T-helper 1 cell treated with Interleukin-12 subunit alpha and Interleukin-12 subunit beta and Interleukin-4 antibody, amounts not matched to agents 30 ng/mL and 1 ng/mL, for 36 hours (primary cell): Measurements from ENCODE around the gene XPC. TPM values are rescaled to one million over a fixed set of nuclear protein-coding genes. Genes with fewer than 3 reads are reported as not detected.

Source experiments
- intact Hi-C: fragments of 100-400 bp; cut with micrococcal nuclease; formaldehyde crosslinking; loops from one replicate; pipeline ENCODE4 v1.15.1; 2024
- total RNA-seq: library from RNA; stranded (reverse); gene quantifications from 2 replicates; pipeline ENCODE4 v1.2.3, GENCODE V29; 2022

The XPC gene
- total RNA-seq, 1 donor from 2014 or later = 56.0 TPM

- intact Hi-C loops = no loop called here
These were observed 41.4 kb downstream of the XPC start for GRCh38 chr3:14137004-14137403.

DNA sequence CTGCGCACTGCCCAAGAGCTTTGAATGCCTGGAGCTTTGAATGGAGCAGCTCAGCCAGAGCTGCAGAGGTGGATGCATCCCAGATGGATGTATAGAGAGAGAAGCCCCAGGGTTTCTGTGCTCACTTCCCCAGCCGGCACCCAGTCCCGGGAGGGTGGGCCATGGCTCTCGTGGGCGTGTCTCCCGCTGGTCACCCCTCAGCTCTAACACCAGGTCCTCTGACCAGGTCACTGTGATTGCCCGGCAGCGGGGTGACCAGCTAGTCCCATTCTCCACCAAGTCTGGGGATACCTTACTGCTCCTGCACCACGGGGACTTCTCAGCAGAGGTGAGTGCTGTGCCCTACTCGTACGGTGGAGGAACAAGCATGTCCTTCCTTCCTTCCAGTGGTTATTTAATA lies 42.8 kb downstream of the XPC start:
- intact Hi-C loops = no loop called here

DNA sequence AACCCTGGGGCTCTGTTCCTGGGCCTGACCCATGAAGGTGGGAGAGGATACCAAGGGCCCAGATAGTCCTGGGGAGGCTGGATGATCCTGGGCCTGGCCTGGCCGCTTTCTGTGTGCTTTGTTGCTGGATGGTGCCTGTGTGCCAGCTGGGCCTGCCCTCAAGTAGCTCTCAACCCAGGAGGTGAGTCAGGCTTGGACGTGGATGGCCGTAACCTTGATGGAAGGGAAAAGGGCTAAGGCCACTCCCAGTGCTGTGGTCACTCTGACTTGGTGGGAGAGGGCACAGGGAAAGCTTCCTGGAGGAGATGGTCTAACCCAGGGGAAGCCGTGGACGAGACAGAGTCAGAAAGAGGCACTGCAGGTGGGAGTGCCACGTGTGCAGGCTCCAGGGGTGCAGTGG lies 44.1 kb downstream of the XPC start:
- intact Hi-C loops = no loop called here

DNA sequence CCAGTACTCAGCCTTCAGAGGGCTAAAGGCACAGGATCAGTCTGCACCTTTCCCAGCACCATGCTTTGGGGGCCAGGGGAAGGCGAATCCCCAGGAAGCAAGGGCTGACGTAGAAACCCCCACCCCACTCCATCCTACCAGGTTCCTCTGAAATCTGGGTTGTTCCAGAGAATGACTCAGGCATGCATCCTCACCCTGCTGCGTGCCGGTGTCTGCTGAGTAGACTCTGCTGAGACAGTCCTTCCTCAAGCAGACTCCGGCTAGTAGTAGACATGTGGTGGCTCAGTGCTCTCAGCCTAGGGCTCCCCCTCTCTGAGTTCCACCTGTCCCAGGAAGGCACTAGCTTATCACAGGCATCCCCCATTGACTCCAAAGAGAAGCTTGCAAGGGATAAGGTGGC lies 44.5 kb downstream of the XPC start:
- intact Hi-C loops = no loop called here

DNA sequence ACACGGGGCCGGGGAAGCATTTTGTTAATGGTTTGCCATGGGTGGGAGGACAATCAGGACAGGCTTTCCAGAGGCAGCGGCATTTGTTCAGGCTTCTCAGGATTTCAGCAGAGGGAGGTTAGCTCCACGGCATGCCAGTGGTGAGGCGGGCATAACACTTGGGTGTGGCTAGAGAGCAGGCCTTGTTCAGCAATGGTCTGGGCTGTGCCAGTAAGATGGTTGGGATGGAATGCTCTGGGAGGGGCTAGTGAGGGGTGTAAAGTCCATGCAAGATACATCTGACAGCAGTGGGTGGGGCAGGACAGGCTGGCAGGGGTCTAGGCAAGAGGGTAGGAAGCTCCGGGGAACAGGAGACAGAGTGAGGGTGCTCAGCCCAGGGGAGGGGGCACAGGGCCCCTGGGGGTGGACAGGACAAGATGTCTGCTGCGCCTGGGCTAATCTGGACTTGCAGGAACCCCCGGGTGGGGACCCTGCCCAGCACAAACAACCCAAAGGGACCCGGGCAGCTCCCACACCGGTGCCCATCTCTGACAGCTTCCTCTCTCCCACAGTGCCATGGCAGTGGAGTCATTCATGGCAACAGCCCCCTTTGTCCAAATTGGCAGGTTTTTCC lies 45.1 kb downstream of the XPC start:
- intact Hi-C loops = no loop called here

- intact Hi-C loops = no loop called here
These were observed 45.7 kb downstream of the XPC start for GRCh38 chr3:14132689-14133088.

GRCh38 chr3:14132120-14132519 lies 46.3 kb downstream of the XPC start:
- intact Hi-C loops = no loop called here

DNA sequence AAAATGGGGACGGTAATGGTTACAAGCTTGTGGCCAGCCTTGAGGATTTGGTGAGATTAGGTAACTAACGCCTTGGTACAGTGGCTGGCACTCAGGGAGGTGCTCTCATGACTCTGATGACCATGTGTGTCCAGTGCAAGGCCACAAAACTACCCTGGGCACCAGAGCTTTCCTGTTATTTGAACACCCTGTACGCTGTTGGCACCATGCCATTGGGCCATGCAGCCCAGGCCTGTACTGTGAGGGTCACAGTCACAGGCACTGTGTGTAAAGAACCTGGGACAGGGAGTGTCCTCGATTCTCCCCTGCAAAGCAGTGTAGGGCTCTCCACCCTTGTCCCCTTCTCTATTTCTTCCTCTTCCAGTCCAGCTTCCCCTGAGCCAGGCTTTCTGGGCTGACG lies 47.3 kb downstream of the XPC start:
- intact Hi-C loops = no loop called here

- intact Hi-C loops = no loop called here
These were observed 47.7 kb downstream of the XPC start for GRCh38 chr3:14130707-14131106.

- intact Hi-C loops = no loop called here
These were observed 48.2 kb downstream of the XPC start for GRCh38 chr3:14130230-14130629.

- intact Hi-C loops = loop anchor here (10.0 kb wide), 3 partner anchors 1114 to 1644 kb away; partner anchors contain the start of genes MKRN2 and TSEN2
These were observed 49.1 kb downstream of the XPC start for GRCh38 chr3:14129296-14129695.

GRCh38 chr3:14128724-14129123 lies 49.7 kb downstream of the XPC start:
- intact Hi-C loops = loop anchor here (10.0 kb wide), 3 partner anchors 1114 to 1644 kb away; partner anchors contain the start of genes MKRN2 and TSEN2

- intact Hi-C loops = loop anchor here (10.0 kb wide), 3 partner anchors 1113 to 1643 kb away; partner anchors contain the start of genes MKRN2 and TSEN2
These were observed 50.8 kb downstream of the XPC start for GRCh38 chr3:14127516-14128161.

- intact Hi-C loops = loop anchor here (10.0 kb wide), 3 partner anchors 1112 to 1642 kb away; partner anchors contain the start of genes MKRN2 and TSEN2
These were observed 51.4 kb downstream of the XPC start for GRCh38 chr3:14126887-14127505.

GRCh38 chr3:14126017-14126886 lies 52.1 kb downstream of the XPC start:
- intact Hi-C loops = loop anchor here (10.0 kb wide), 3 partner anchors 1111 to 1641 kb away; partner anchors contain the start of genes MKRN2 and TSEN2

GRCh38 chr3:14125193-14126016 lies 53.0 kb downstream of the XPC start:
- intact Hi-C loops = loop anchor here (1.0 to 10.0 kb wide), 6 partner anchors 645 to 1641 kb away; partner anchors contain the start of genes HDAC11, MKRN2, NUP210 and TSEN2

GRCh38 chr3:14124615-14125192 lies 53.7 kb downstream of the XPC start, which contains the start of the genes CHCHD4 and TMEM43:
Gene CHCHD4 (minus strand): TSS chr3:14124870. CDS start chr3:14124676, 194 bp downstream.
Gene TMEM43 (plus strand): TSS chr3:14125052. CDS start chr3:14125194, 142 bp downstream.
- intact Hi-C loops = loop anchor here (1.0 to 10.0 kb wide), 15 partner anchors 20 to 1640 kb away; partner anchors contain the start of genes HDAC11, LSM3, MKRN2 and MRPS25

- intact Hi-C loops = loop anchor here (1.0 to 10.0 kb wide), 14 partner anchors 20 to 1639 kb away; partner anchors contain the start of genes LSM3, MKRN2, MRPS25 and NUP210
These were observed 54.2 kb downstream of the XPC start for GRCh38 chr3:14124223-14124614.
